Spleen (tissue), 11 donors: ENCODE measurements around the gene POLN. TPM values are rescaled to one million over a fixed set of nuclear protein-coding genes. Genes with fewer than 3 reads are reported as not detected.

Experiments
- DNase-seq: peaks from one replicate; pipeline ENCODE4 v3.0.0-alpha.2; 2020
- H3K27ac ChIP-seq, 8 donors: fragments of 200-600 bp; sonication (generic) in 7 of 8; 1 replicate in 4 of 8; 2 replicates in 4 of 8; pipeline versions ENCODE4 v1.5.0 to v1.8.0; 2016 to 2021; ENCODE audit warnings: inconsistent platforms in 4 of 8, mild to moderate bottlenecking in 4 of 8, moderate library complexity in 1 of 8
- H3K27me3 ChIP-seq, 7 donors: fragments of 200-600 bp; sonication (generic) in 6 of 7; replicated peaks in 1 of 7; 1 replicate in 4 of 7; 2 replicates in 3 of 7; pipeline versions ENCODE4 v1.5.0 to v1.8.0; 2016 to 2021; ENCODE audit warnings: inconsistent platforms in 3 of 7, mild to moderate bottlenecking in 1 of 7
- H3K36me3 ChIP-seq, 6 donors: fragments of 200-600 bp; sonication (generic) in 5 of 6; 1 replicate in 4 of 6; 2 replicates in 2 of 6; pipeline versions ENCODE4 v1.5.0 to v1.8.0; 2016 to 2021; ENCODE audit warnings: inconsistent platforms in 2 of 6
- H3K4me1 ChIP-seq, 6 donors: fragments of 200-600 bp; sonication (generic) in 5 of 6; 1 replicate in 3 of 6; 2 replicates in 3 of 6; pipeline versions ENCODE4 v1.5.0 to v1.8.0; 2016 to 2021; ENCODE audit warnings: inconsistent platforms in 3 of 6
- H3K4me3 ChIP-seq, 8 donors: fragments of 200-600 bp; sonication (generic) in 7 of 8; 1 replicate in 4 of 8; 2 replicates in 4 of 8; pipeline versions ENCODE4 v1.5.0 to v1.8.0; 2016 to 2021; ENCODE audit warnings: inconsistent platforms in 4 of 8, mild to moderate bottlenecking in 4 of 8, moderate library complexity in 2 of 8
- H3K9me3 ChIP-seq, 8 donors: fragments of 200-600 bp; sonication (generic) in 7 of 8; 1 replicate in 4 of 8; 2 replicates in 4 of 8; pipeline versions ENCODE4 v1.5.0 to v1.8.0; 2016 to 2021; ENCODE audit warnings: inconsistent platforms in 4 of 8
- POLR2A ChIP-seq, 3 donors: fragments of 450-650 bp; IDR thresholded peaks; one replicate each; pipeline ENCODE4 v1.5.1; 2017; ENCODE audit warnings: antibody characterized with exemption in 3 of 3, mild to moderate bottlenecking in 1 of 3
- POLR2AphosphoS5 ChIP-seq, 3 donors: sonication (generic); formaldehyde crosslinking; IDR thresholded peaks; one replicate each; pipeline ENCODE4 v1.5.1; 2017; ENCODE audit warnings: antibody characterized with exemption in 3 of 3
- WGBS, 5 donors: extraction: QIAGEN DNeasy Blood & Tissue Kit in 3 of 5; methylation state at CpG; one replicate each; pipeline versions ENCODE4 v1.1.5 to v1.1.7; 2013 to 2018; 5-methylcytosine and 5-hydroxymethylcytosine counted together
- intact Hi-C: fragments of 100-400 bp; cut with DNase I; formaldehyde crosslinking; loops from one replicate; pipeline ENCODE4 v1.15.0; 2023; ENCODE audit warnings: low total_unique reads
- polyA plus RNA-seq, 3 donors: library from polyadenylated mRNA; stranded (reverse); fragments of 200-250 nt; gene quantifications; one replicate each; pipeline ENCODE4 v1.2.1, GENCODE V29; 2013
- total RNA-seq, 7 donors: library from RNA; depleted of rRNA in 3 of 7; stranded (reverse); fragments of >200 nt in 3 of 7; fragmentation: NEBNext Ultra II Directional in 4 of 7; extraction: Animal tissue kit (Norgen Biotek cat#: 25700) in 4 of 7; gene quantifications; one replicate each; pipeline versions ENCODE4 v1.1.0 to v1.2.1, GENCODE V29; 2016 to 2021
- TF ChIP-seq, protein P1 (sequence below), 11 experiments: fragments of 200-600 bp in 7 of 11; fragments of 450-650 bp in 4 of 11; sonication (generic) in 4 of 11; IDR thresholded peaks in 8 of 11; conservative IDR thresholded peaks in 3 of 11; 1 replicate in 7 of 11; 2 replicates in 4 of 11; pipeline versions ENCODE4 v1.4.0 to v1.8.0; 2016 to 2021; ENCODE audit warnings: antibody characterized with exemption in 11 of 11, inconsistent platforms in 4 of 11, mild to moderate bottlenecking in 1 of 11
- donor health status: healthy with polysubstance abuse.
- donor health status: DM: no; HTN: no; CAD: no; lungs with moderate emphysema.
- donor health status: DM: no; HTN: no; CAD: no.
- donor health status: Bipolar disorder and iron deficiency.
- donor health status: healthy.
- donor health status: DM: no; HTN: no; CAD: no.
- donor health status: DM: yes; HTN: yes; CAD: no.

The POLN gene
- total and polyA plus RNA-seq, 10 donors = 1.2 to 3.5 (median 2.5) TPM

DNA sequence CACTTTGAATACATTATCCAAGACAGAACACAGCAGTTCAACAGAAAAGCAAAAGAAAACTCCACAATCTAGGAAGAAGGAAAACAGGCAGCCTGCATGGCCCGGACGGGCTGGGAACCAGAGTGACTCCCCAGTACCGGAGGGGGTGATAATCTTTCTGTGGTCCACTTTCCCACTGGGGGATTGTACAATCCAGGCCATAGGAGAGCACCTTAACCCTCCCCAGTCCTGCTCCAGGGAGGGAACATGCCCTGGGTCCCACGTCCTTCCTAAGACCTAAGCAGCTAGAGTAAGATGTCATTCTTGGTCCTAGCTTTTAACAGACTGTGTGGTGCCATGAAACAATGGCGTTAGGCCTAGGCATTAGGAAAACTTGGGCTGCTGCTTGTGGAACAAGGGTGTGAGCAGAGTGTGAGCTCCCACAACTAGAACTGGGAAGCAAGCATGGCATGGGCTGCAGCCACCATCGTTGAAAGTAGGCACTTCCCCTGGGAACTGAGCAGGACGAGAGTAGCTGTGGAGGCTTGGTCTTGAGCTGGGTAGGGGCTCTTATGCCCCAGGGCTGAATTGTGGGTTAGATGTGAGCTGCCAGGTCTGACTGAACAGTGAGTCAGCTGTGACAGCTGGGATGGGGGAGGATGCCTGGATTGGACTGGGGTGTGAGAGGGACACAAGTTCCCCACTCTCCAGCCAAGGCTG, 140.4 kb downstream of the POLN start:
- TF ChIP-seq POLR2A (IDR thresholded peaks at IDR 0.05) (no peak), POLR2AphosphoS5 (IDR thresholded peaks at IDR 0.05) (no peak)
- TF ChIP-seq, protein P1, sequence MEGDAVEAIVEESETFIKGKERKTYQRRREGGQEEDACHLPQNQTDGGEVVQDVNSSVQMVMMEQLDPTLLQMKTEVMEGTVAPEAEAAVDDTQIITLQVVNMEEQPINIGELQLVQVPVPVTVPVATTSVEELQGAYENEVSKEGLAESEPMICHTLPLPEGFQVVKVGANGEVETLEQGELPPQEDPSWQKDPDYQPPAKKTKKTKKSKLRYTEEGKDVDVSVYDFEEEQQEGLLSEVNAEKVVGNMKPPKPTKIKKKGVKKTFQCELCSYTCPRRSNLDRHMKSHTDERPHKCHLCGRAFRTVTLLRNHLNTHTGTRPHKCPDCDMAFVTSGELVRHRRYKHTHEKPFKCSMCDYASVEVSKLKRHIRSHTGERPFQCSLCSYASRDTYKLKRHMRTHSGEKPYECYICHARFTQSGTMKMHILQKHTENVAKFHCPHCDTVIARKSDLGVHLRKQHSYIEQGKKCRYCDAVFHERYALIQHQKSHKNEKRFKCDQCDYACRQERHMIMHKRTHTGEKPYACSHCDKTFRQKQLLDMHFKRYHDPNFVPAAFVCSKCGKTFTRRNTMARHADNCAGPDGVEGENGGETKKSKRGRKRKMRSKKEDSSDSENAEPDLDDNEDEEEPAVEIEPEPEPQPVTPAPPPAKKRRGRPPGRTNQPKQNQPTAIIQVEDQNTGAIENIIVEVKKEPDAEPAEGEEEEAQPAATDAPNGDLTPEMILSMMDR (IDR thresholded peaks at IDR 0.05 in 8 of 11, conservative IDR thresholded peaks at IDR 0.05 in 3 of 11) = no peak
- Histone ChIP-seq H3K27me3 (peaks cover 0 to 67% (median 0%) of the 10 kb centered on the region in 7 donors), H3K27ac (no peak overlapping the region), H3K9me3 (peaks cover 0 to 62% (median 50%) of the 10 kb centered on the region in 8 donors), H3K4me1 (no peaks in the 10 kb centered on the region), H3K36me3 (no peaks in the 10 kb centered on the region), H3K4me3 (no peak overlapping the region)
- intact Hi-C loops = no loop called here
- no peak for DNase-seq
- 83 to 92% (median 89%) methylated on average over 7 of the region's 7 CpGs for WGBS, 5 donors

DNA sequence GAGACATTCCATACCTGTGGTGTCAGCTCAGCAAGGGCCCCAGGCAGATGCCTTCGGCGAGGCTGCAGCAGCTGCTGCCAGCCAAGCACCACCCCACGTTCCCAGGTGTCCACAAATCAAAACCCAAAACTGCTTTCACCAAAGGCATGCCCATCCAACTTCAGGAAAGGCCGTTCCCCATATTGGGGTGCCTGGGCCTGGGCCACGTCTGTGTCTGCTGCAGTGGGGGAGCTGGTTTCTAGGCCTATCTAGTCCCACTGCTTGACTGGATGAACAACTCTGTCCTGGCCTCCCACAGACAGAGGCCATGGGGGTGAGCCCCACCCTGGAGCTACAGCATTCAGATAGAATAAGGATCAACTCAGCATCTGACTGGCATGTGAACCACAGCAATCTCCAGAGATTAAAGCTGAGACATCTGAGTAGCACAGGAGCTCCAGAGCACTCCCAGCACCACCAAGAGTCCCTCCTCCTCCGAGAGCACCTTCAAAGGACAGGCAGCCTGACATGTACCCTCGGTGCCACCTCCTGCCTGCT, 145.8 kb downstream of the POLN start:
- H3K4me3 ChIP-seq = no peak overlapping the region
- 83 to 92% (median 84%) methylated on average over 6 to 7 of the region's 7 CpGs for WGBS, 5 donors
- H3K36me3 ChIP-seq = no peaks in the 10 kb centered on the region
- peaks cover 0 to 43% (median 0%) of the 10 kb centered on the region in 7 donors for H3K27me3 ChIP-seq
- no peak for DNase-seq
- H3K4me1 ChIP-seq = no peaks in the 10 kb centered on the region
- H3K27ac ChIP-seq = no peak overlapping the region
- peaks cover 0 to 25% (median 18%) of the 10 kb centered on the region in 8 donors for H3K9me3 ChIP-seq
- TF ChIP-seq POLR2AphosphoS5 (IDR thresholded peaks at IDR 0.05) (no peak), POLR2A (IDR thresholded peaks at IDR 0.05) (no peak)
- TF ChIP-seq, protein P1 (IDR thresholded peaks at IDR 0.05 in 8 of 11, conservative IDR thresholded peaks at IDR 0.05 in 3 of 11) = no peak
- intact Hi-C loops = no loop called here

DNA sequence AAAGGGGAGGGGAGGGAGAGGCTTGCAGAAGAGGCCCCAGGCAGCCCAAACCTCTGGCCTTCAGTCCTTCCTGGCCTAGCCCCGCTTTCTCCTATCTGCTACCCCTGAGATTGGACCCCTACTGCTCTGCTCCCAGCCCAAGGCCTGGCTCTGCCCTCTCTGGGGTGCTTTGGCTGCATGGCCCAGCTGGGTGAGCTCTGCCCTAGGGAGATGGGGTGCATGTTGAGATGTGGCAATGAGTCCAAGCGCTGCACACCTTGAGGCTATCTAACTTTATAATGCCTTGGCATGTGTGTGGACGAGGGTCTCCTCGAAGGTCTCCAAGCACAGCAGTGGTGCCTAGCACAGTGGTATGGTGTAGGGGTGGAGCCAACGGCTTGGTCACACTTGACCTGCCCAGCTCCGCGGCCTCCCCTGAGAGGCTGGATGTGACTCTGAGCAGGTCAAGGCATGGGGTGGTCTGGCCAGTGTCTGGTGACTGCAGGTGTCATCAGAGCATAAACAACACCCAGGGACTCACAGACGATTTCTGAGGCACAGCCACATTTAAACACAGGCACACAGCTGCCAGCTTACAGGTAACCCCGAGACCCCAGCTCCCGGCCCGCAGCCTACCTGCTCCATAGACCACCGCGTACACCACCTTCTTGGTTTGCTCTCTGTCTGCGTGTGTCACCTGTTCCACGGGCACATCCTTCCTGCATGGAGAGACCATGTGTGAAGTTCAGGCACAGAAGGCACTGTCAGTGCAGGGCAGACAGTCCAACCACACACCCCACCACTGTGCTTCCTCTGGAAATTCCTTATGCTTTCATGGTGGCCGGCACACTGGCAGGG, 146.5 kb downstream of the POLN start:
- intact Hi-C loops = no loop called here
- H3K27me3 ChIP-seq = peaks cover 0 to 37% (median 0%) of the 10 kb centered on the region in 7 donors
- no peak for TF ChIP-seq POLR2A (IDR thresholded peaks at IDR 0.05)
- H3K36me3 ChIP-seq = no peaks in the 10 kb centered on the region
- no peak overlapping the region for H3K4me3 ChIP-seq
- no peak for DNase-seq
- 89 to 95% (median 93%) methylated on average over 14 to 16 of the region's 16 CpGs for WGBS, 5 donors
- H3K4me1 ChIP-seq = no peaks in the 10 kb centered on the region
- H3K9me3 ChIP-seq = peaks cover 0 to 22% (median 17%) of the 10 kb centered on the region in 8 donors
- H3K27ac ChIP-seq = no peak overlapping the region

GRCh38 chr4:2094545-2094944, 147.4 kb downstream of the POLN start:
- no peak for DNase-seq
- H3K4me3 ChIP-seq = no peak overlapping the region
- H3K4me1 ChIP-seq = no peaks in the 10 kb centered on the region
- no peak for TF ChIP-seq POLR2AphosphoS5 (IDR thresholded peaks at IDR 0.05)
- TF ChIP-seq, protein P1 (IDR thresholded peaks at IDR 0.05 in 8 of 11, conservative IDR thresholded peaks at IDR 0.05 in 3 of 11) = no peak
- no peak for TF ChIP-seq POLR2A (IDR thresholded peaks at IDR 0.05)
- intact Hi-C loops = no loop called here
- no peaks in the 10 kb centered on the region for H3K36me3 ChIP-seq
- H3K27me3 ChIP-seq = peaks cover 0 to 29% (median 0%) of the 10 kb centered on the region in 7 donors
- WGBS, 5 donors = 89 to 97% (median 94%) methylated on average over 4 of the region's 4 CpGs
- no peak overlapping the region for H3K27ac ChIP-seq
- peaks cover 0 to 22% (median 17%) of the 10 kb centered on the region in 8 donors for H3K9me3 ChIP-seq
